Neural cell (in vitro differentiated cells): ENCODE measurements around the gene OR2F2. TPM values are rescaled to one million over a fixed set of nuclear protein-coding genes. Genes with fewer than 3 reads are reported as not detected.

Source experiments
- H2AFZ ChIP-seq: fragments of 200-600, 300-800 bp; sonication (generic), shearing (Covaris generic); 2 replicates; pipeline ENCODE4 v1.6.0; 2014; ENCODE audit warnings: low read depth, mild to moderate bottlenecking, antibody characterized with exemption, low read length, moderate library complexity
- H3F3A ChIP-seq: fragments of 200-600 bp; shearing (Covaris generic); 2 replicates; pipeline ENCODE4 v1.6.1; 2016; ENCODE audit warnings: mild to moderate bottlenecking, moderate library complexity, mixed read lengths, antibody characterized with exemption, low read length; ENCODE audit not compliant: insufficient read depth, poor library complexity, severe bottlenecking
- H3K27ac ChIP-seq: fragments of 200-600, 300-800 bp; sonication (generic), shearing (Covaris generic); 2 replicates; pipeline ENCODE4 v1.5.1; 2014; ENCODE audit warnings: mild to moderate bottlenecking, low read length, moderate library complexity
- H3K27me3 ChIP-seq: fragments of 300-800, 200-600 bp; sonication (generic), shearing (Covaris generic); 2 replicates; pipeline ENCODE4 v1.6.0; 2014; ENCODE audit warnings: mild to moderate bottlenecking, low read depth, low read length, moderate library complexity; ENCODE audit not compliant: insufficient read depth
- H3K36me3 ChIP-seq: fragments of 300-800, 200-600 bp; sonication (generic), shearing (Covaris generic); 2 replicates; pipeline ENCODE4 v1.5.1; 2014; ENCODE audit warnings: mild to moderate bottlenecking, antibody characterized with exemption, low read length, moderate library complexity; ENCODE audit not compliant: insufficient read depth
- H3K4me2 ChIP-seq: fragments of 300-800, 200-600 bp; sonication (generic), shearing (Covaris generic); 2 replicates; pipeline ENCODE4 v1.6.0; 2014; ENCODE audit warnings: mild to moderate bottlenecking, low read length
- H3K4me3 ChIP-seq: fragments of 300-800, 200-600 bp; sonication (generic), shearing (Covaris generic); 2 replicates; pipeline ENCODE4 v1.5.1; 2014; ENCODE audit warnings: mild to moderate bottlenecking, low read length, moderate library complexity
- H3K79me2 ChIP-seq: fragments of 200-600 bp; shearing (Covaris generic); replicated peaks from 2 replicates; pipeline ENCODE4 v1.6.0; 2014; ENCODE audit warnings: mild to moderate bottlenecking, low read length, moderate library complexity; ENCODE audit not compliant: insufficient read depth
- H3K9ac ChIP-seq: fragments of 300-800, 200-600 bp; sonication (generic), shearing (Covaris generic); 2 replicates; pipeline ENCODE4 v1.6.1; 2016; ENCODE audit warnings: mild to moderate bottlenecking, low read length, mixed read lengths
- H3K9me2 ChIP-seq: fragments of 200-600 bp; shearing (Covaris generic); 2 replicates; pipeline ENCODE4 v1.6.1; 2016; ENCODE audit warnings: mild to moderate bottlenecking, low read length, mixed read lengths; ENCODE audit not compliant: insufficient read depth
- H3K9me3 ChIP-seq: fragments of 200-600, 300-800 bp; sonication (generic), shearing (Covaris generic); 2 replicates; pipeline ENCODE4 v1.6.1; 2016; ENCODE audit warnings: mild to moderate bottlenecking, mixed run types, low read length, moderate library complexity, mixed read lengths
- H4K20me1 ChIP-seq: fragments of 200-600 bp; shearing (Covaris generic); 2 replicates; pipeline ENCODE4 v1.6.1; 2016; ENCODE audit warnings: mild to moderate bottlenecking, mixed run types; ENCODE audit not compliant: insufficient read depth
- CTCF ChIP-seq: fragments of 450-650 bp; IDR thresholded peaks from 2 replicates; pipeline ENCODE4 v1.5.1; 2014; ENCODE audit warnings: antibody characterized with exemption, mild to moderate bottlenecking, moderate library complexity; ENCODE audit not compliant: poor library complexity, severe bottlenecking
- EP300 ChIP-seq: fragments of 450-650 bp; conservative IDR thresholded peaks from 2 replicates; pipeline ENCODE4 v1.6.1; 2014; ENCODE audit warnings: antibody characterized with exemption, mild to moderate bottlenecking, moderate library complexity; ENCODE audit not compliant: poor library complexity, severe bottlenecking
- EZH2 ChIP-seq: fragments of 200-600, 300-800 bp; shearing (Covaris generic), sonication (generic); IDR thresholded peaks from 2 replicates; pipeline ENCODE4 v1.6.1; 2014; ENCODE audit warnings: antibody characterized with exemption, low read length, borderline replicate concordance, mild to moderate bottlenecking; ENCODE audit not compliant: insufficient read depth, poor library complexity, severe bottlenecking
- MXI1 ChIP-seq: fragments of 450-650 bp; conservative IDR thresholded peaks from 2 replicates; pipeline ENCODE4 v1.6.1; 2014; ENCODE audit warnings: antibody characterized with exemption, mild to moderate bottlenecking; ENCODE audit not compliant: poor library complexity, severe bottlenecking
- POLR2AphosphoS5 ChIP-seq: IDR thresholded peaks from 2 replicates; pipeline ENCODE4 v1.6.1; 2012
- RAD21 ChIP-seq: fragments of 450-650 bp; conservative IDR thresholded peaks from 2 replicates; pipeline ENCODE4 v1.6.1; 2014; ENCODE audit warnings: antibody characterized with exemption, mild to moderate bottlenecking, moderate library complexity
- REST ChIP-seq: IDR thresholded peaks from 2 replicates; pipeline ENCODE4 v1.6.1; 2012; ENCODE audit warnings: borderline replicate concordance
- SMC3 ChIP-seq: fragments of 450-650 bp; conservative IDR thresholded peaks from 2 replicates; pipeline ENCODE4 v1.6.1; 2014; ENCODE audit warnings: antibody characterized with exemption, mild to moderate bottlenecking, moderate library complexity; ENCODE audit not compliant: poor library complexity
- TAF1 ChIP-seq: IDR thresholded peaks from 2 replicates; pipeline ENCODE4 v1.6.1; 2012; ENCODE audit warnings: low read depth
- polyA plus RNA-seq: library from polyadenylated mRNA; depleted of rRNA; stranded (reverse); fragments of >200 nt; gene quantifications from 2 replicates; pipeline ENCODE4 v1.2.3, GENCODE V29; 2014

Gene OR2F2
- polyA plus RNA-seq, 1 donor from 2014 or later = not detected

- TF ChIP-seq EZH2 (no peak), MXI1 (no peak), SMC3 (no peak), RAD21 (no peak), EP300 (no peak), POLR2AphosphoS5 (no peak), TAF1 (no peak), CTCF (no peak), REST (no peak)
- H3K9me3 ChIP-seq = no peaks in the 10 kb centered on the region
- H3K27me3 ChIP-seq = no peaks in the 10 kb centered on the region
- no peaks in the 10 kb centered on the region for H3K9me2 ChIP-seq
- no peak overlapping the region for H3K4me3 ChIP-seq
- peaks cover 63% of the 10 kb centered on the region for H3K79me2 ChIP-seq
- H3F3A ChIP-seq = no peaks in the 10 kb centered on the region
- no peak overlapping the region for H3K4me2 ChIP-seq
- no peak overlapping the region for H2AFZ ChIP-seq
- no peaks in the 10 kb centered on the region for H4K20me1 ChIP-seq
- H3K9ac ChIP-seq = no peak overlapping the region
- H3K36me3 ChIP-seq = no peaks in the 10 kb centered on the region
- H3K27ac ChIP-seq = no peak overlapping the region
Observed at GRCh38 chr7:143892527-143893300, 42.3 kb upstream of the OR2F2 start.

GRCh38 chr7:143896667-143897066 lies 38.4 kb upstream of the OR2F2 start:
- Histone ChIP-seq H3K4me3 (no peak overlapping the region), H3K27me3 (no peaks in the 10 kb centered on the region), H3K27ac (no peak overlapping the region), H3K79me2 (peaks cover 86% of the 10 kb centered on the region), H2AFZ (no peak overlapping the region), H3K9me2 (no peaks in the 10 kb centered on the region), H4K20me1 (no peaks in the 10 kb centered on the region), H3K9me3 (no peaks in the 10 kb centered on the region), H3F3A (peaks cover 2% of the 10 kb centered on the region), H3K4me2 (no peak overlapping the region), H3K9ac (no peak overlapping the region), H3K36me3 (no peaks in the 10 kb centered on the region)
- TF ChIP-seq POLR2AphosphoS5 = no peak
- TF ChIP-seq MXI1 = no peak
